ENCODE data around the gene TMED6.

TMED6 gene

GRCh38 chr16:69338557-69339288 is 12.9 kb downstream of the TMED6 start:
- in situ Hi-C loops (cut with MboI; ENCODE audit: low pct_unique_long_range_greater_than_20kb, low sequenced_read_pairs, unreplicated experiment) = no loop called here
- TF ChIP-seq CTCF (IDR thresholded peaks at IDR 0.05; ENCODE audit: extremely low read depth, insufficient read depth, missing control alignments) = no peak
- no peak for DNase-seq (ENCODE audit: low spot score)

- in situ Hi-C loops (cut with MboI; ENCODE audit: low pct_unique_long_range_greater_than_20kb, low sequenced_read_pairs, unreplicated experiment) = no loop called here
- DNase-seq (ENCODE audit: low spot score) = no peak
- no peak for TF ChIP-seq CTCF (IDR thresholded peaks at IDR 0.05; ENCODE audit: extremely low read depth, insufficient read depth, missing control alignments)
Observed at GRCh38 chr16:69334696-69335095, 16.9 kb downstream of the TMED6 start.

- TF ChIP-seq CTCF (IDR thresholded peaks at IDR 0.05; ENCODE audit: extremely low read depth, insufficient read depth, missing control alignments) = no peak
- in situ Hi-C loops (cut with MboI; ENCODE audit: low pct_unique_long_range_greater_than_20kb, low sequenced_read_pairs, unreplicated experiment) = no loop called here
- peak; percentile 97 for DNase-seq (ENCODE audit: low spot score)
Observed at GRCh38 chr16:69330286-69331109, 21.1 kb downstream of the TMED6 start, which contains the start of gene PDF. TSS of gene PDF (minus strand) at chr16:69330588. CDS start at chr16:69330570, 18 bp downstream.

GRCh38 chr16:69329369-69330285 is 22.0 kb downstream of the TMED6 start:
- DNase-seq (ENCODE audit: low spot score) = peak; percentile 71
- in situ Hi-C loops (cut with MboI; ENCODE audit: low pct_unique_long_range_greater_than_20kb, low sequenced_read_pairs, unreplicated experiment) = no loop called here
- no peak for TF ChIP-seq CTCF (IDR thresholded peaks at IDR 0.05; ENCODE audit: extremely low read depth, insufficient read depth, missing control alignments)

- in situ Hi-C loops (cut with MboI; ENCODE audit: low pct_unique_long_range_greater_than_20kb, low sequenced_read_pairs, unreplicated experiment) = no loop called here
- no peak for TF ChIP-seq CTCF (IDR thresholded peaks at IDR 0.05; ENCODE audit: extremely low read depth, insufficient read depth, missing control alignments)
- no peak for DNase-seq (ENCODE audit: low spot score)
Observed at GRCh38 chr16:69328854-69329316, 22.7 kb downstream of the TMED6 start.

Data from GM13977 (cell line).